ENCODE measurements around the gene ELF5.

DNA sequence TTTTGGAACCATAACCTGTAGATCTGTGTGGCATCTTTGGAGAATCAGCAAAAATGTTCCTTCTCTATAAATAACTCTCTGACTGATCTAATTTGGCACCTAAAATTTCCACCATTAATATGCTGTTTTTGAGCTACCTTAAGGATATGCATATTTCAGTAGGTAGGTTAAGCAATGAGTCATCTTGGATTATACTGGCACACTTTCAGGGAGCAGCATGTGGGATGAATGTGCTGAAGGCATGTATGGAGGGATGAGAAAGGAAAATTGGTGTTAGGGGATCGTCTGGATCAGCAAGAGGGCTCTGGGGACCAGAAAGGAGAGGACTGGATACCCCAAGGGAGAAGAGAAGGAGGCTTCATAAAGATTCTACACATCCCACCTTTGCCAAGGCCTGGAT, 44.6 kb upstream of the ELF5 start:
- TF ChIP-seq, protein P1, sequence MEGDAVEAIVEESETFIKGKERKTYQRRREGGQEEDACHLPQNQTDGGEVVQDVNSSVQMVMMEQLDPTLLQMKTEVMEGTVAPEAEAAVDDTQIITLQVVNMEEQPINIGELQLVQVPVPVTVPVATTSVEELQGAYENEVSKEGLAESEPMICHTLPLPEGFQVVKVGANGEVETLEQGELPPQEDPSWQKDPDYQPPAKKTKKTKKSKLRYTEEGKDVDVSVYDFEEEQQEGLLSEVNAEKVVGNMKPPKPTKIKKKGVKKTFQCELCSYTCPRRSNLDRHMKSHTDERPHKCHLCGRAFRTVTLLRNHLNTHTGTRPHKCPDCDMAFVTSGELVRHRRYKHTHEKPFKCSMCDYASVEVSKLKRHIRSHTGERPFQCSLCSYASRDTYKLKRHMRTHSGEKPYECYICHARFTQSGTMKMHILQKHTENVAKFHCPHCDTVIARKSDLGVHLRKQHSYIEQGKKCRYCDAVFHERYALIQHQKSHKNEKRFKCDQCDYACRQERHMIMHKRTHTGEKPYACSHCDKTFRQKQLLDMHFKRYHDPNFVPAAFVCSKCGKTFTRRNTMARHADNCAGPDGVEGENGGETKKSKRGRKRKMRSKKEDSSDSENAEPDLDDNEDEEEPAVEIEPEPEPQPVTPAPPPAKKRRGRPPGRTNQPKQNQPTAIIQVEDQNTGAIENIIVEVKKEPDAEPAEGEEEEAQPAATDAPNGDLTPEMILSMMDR (IDR thresholded peaks at IDR 0.05), result no peak
- no peak for TF ChIP-seq POLR2A (IDR thresholded peaks at IDR 0.05)
